Panc1 (cell line): Measurements from ENCODE around the gene ANKRD23. TPM values are rescaled to one million over a fixed set of nuclear protein-coding genes. Genes with fewer than 3 reads are reported as not detected.

Source experiments
- ATAC-seq: fragments of 200-7000 bp; cut with Tn5 transposase; 2 replicates; pipeline ENCODE4 v1.9.1; 2020; ENCODE audit warnings: mild to moderate bottlenecking, moderate library complexity
- BruUV-seq: library from RNA; stranded (reverse); fragments of 400-500 nt; replicated peaks from 2 replicates; lab custom pipeline; 2021; lab: Mats Ljungman, UMichigan
- CTCF ChIA-PET: fragments of 300-600 bp; sonication (Branson Sonifier 250); formaldehyde crosslinking; loops from one replicate; lab custom pipeline; 2022; ENCODE audit warnings: antibody characterized with exemption; lab: Charles Lee
- POLR2A ChIA-PET: fragments of 300-600 bp; sonication (Branson Sonifier 250); formaldehyde crosslinking; loops from one replicate; lab custom pipeline; 2022; ENCODE audit warnings: antibody characterized with exemption; lab: Charles Lee
- DNase-seq: peaks from one replicate; pipeline ENCODE4 v3.0.0-alpha.2; 2010; ENCODE audit warnings: low read depth, low spot score
- H3K27ac ChIP-seq: 2 replicates; pipeline ENCODE4 v1.5.1; 2011; ENCODE audit warnings: mild to moderate bottlenecking, low read length, inconsistent platforms
- H3K27me3 ChIP-seq: fragments of 200-500 bp; sonication (Bioruptor generic); 2 replicates; pipeline ENCODE4 v1.6.0; 2014; ENCODE audit warnings: low read length, inconsistent platforms; ENCODE audit not compliant: control insufficient read depth, insufficient read depth
- H3K36me3 ChIP-seq: fragments of 200-500 bp; sonication (Bioruptor generic); 2 replicates; pipeline ENCODE4 v1.5.1; 2014; ENCODE audit warnings: inconsistent platforms, mild to moderate bottlenecking, low read length, moderate library complexity; ENCODE audit not compliant: control insufficient read depth, insufficient read depth
- H3K4me1 ChIP-seq: 2 replicates; pipeline ENCODE4 v1.5.1; 2011; ENCODE audit warnings: inconsistent platforms, mild to moderate bottlenecking, low read length, moderate library complexity; ENCODE audit not compliant: control insufficient read depth, insufficient read depth
- H3K4me3 ChIP-seq, 2 experiments: 2 replicates each; pipeline ENCODE4 v1.5.1; 2011 to 2012; ENCODE audit warnings: low read depth in 2 of 2, low read length in 2 of 2, mild to moderate bottlenecking in 2 of 2, inconsistent platforms in 1 of 2, moderate library complexity in 1 of 2
- H3K9me3 ChIP-seq: fragments of 200-500 bp; sonication (Bioruptor generic); 2 replicates; pipeline ENCODE4 v1.5.1; 2014; ENCODE audit warnings: low read depth, mild to moderate bottlenecking, inconsistent platforms, low read length, moderate library complexity; ENCODE audit not compliant: control insufficient read depth, insufficient read depth
- CTCF ChIP-seq: fragments of 450-650 bp; IDR thresholded peaks from 2 replicates; pipeline ENCODE4 v1.5.1; 2017; ENCODE audit warnings: mild to moderate bottlenecking
- POLR2AphosphoS5 ChIP-seq: IDR thresholded peaks from 2 replicates; pipeline ENCODE4 v1.6.1; 2012; ENCODE audit warnings: mild to moderate bottlenecking, low read depth, low read length, moderate library complexity
- REST ChIP-seq, 2 experiments: IDR thresholded peaks; 2 replicates each; pipeline ENCODE4 v1.6.1; 2011 to 2012; ENCODE audit warnings: low read depth in 2 of 2, control low read depth in 1 of 2, low read length in 1 of 2, mild to moderate bottlenecking in 1 of 2, moderate library complexity in 1 of 2; ENCODE audit not compliant: insufficient read depth in 1 of 2
- SIN3A ChIP-seq: IDR thresholded peaks from 2 replicates; pipeline ENCODE4 v1.6.1; 2012; ENCODE audit warnings: low read depth, mild to moderate bottlenecking, low read length, moderate library complexity, borderline replicate concordance; ENCODE audit not compliant: insufficient read depth
- TCF7L2 ChIP-seq: IDR thresholded peaks from 2 replicates; pipeline ENCODE4 v1.6.1; 2011; ENCODE audit warnings: mild to moderate bottlenecking, low read depth, low read length, inconsistent platforms
- in situ Hi-C: cut with HindIII; loops from 2 replicates; pipeline ENCODE4 v1.10.0; 2016; ENCODE audit warnings: low sequenced_read_pairs, low pct_unique_long_range_greater_than_20kb
- intact Hi-C: fragments of 100-400 bp; cut with micrococcal nuclease; formaldehyde crosslinking; loops from one replicate; pipeline ENCODE4 v1.10.0; 2022; ENCODE audit not compliant: unreplicated experiment
- total RNA-seq: library from RNA; stranded (reverse); gene quantifications from one replicate; pipeline ENCODE4 v1.2.1, GENCODE V29; 2021; ENCODE audit not compliant: unreplicated experiment

ANKRD23 gene
- total RNA-seq, 1 experiment from 2014 or later = 3.2 TPM

GRCh38 chr2:96813656-96814055, 30.2 kb downstream of the ANKRD23 start:
- no peaks in the 10 kb centered on the region for H3K9me3 ChIP-seq
- DNase-seq (no peak), ATAC-seq (no peak)
- no peaks in the 10 kb centered on the region; the same call in 1 of the 2 replicates for H3K36me3 ChIP-seq
- in situ Hi-C loops = no loop called here
- peaks cover 9% of the 10 kb centered on the region for H3K4me1 ChIP-seq
- H3K27me3 ChIP-seq = no peaks in the 10 kb centered on the region
- no peak overlapping the region for H3K27ac ChIP-seq
- H3K4me3 ChIP-seq = no peak overlapping the region
- TF ChIP-seq REST (IDR thresholded peaks at IDR 0.05; ENCODE audit: insufficient read depth in 1 of 2, low read depth in 2 of 2, low read length in 1 of 2) (no peak), SIN3A (no peak), POLR2AphosphoS5 (no peak), CTCF (no peak), TCF7L2 (no peak)
- intact Hi-C loops = no loop called here
- CTCF ChIA-PET = interaction anchor here (0.5 kb wide), 1 partner anchor 137 kb away, joined by 3 read pairs; no protein-coding TSS in a partner anchor
- POLR2A ChIA-PET = interaction anchor here (0.7 kb wide), 1 partner anchor 39 kb away, joined by 3 read pairs; no protein-coding TSS in a partner anchor
- no TSS peak for BruUV-seq

- H3K9me3 ChIP-seq = no peaks in the 10 kb centered on the region
- in situ Hi-C loops (no loop called here), intact Hi-C loops (no loop called here)
- H3K27me3 ChIP-seq = no peaks in the 10 kb centered on the region
- CTCF ChIA-PET = no interaction called here
- ATAC-seq (no peak), DNase-seq (no peak)
- no peaks in the 10 kb centered on the region for H3K4me1 ChIP-seq
- POLR2A ChIA-PET = no interaction called here
- TF ChIP-seq TCF7L2 = no peak
- no peak for TF ChIP-seq SIN3A
- TF ChIP-seq REST (IDR thresholded peaks at IDR 0.05; ENCODE audit: insufficient read depth in 1 of 2, low read depth in 2 of 2, low read length in 1 of 2) = no peak
- no peak for TF ChIP-seq POLR2AphosphoS5
- no peak for TF ChIP-seq CTCF
- BruUV-seq = no TSS peak
- H3K36me3 ChIP-seq = no peaks in the 10 kb centered on the region; the same call in 1 of the 2 replicates
- H3K4me3 ChIP-seq = no peak overlapping the region
- H3K27ac ChIP-seq = no peak overlapping the region
Observed at GRCh38 chr2:96811917-96812316, 31.9 kb downstream of the ANKRD23 start.
